ENCODE measurements around the gene GOLGA2.

The GOLGA2 gene

GRCh38 chr9:128260340-128260739 is 15.5 kb downstream of the GOLGA2 start:
- DNase-seq (ENCODE audit: low read depth in 1 of 2, low spot score in 1 of 2), result no peak
- H3K27me3 ChIP-seq (ENCODE audit: insufficient read depth, poor library complexity, severe bottlenecking), result no peaks in the 10 kb centered on the region
- TF ChIP-seq REST (IDR thresholded peaks at IDR 0.05; ENCODE audit: insufficient replicate concordance, low read depth) (no peak), SPI1 (IDR thresholded peaks at IDR 0.05; ENCODE audit: borderline replicate concordance, low read depth) (no peak), CTCF (IDR thresholded peaks at IDR 0.05; ENCODE audit: insufficient read depth, low read length) (no peak), GABPA (IDR thresholded peaks at IDR 0.05; ENCODE audit: low read depth) (no peak), POLR2AphosphoS5 (IDR thresholded peaks at IDR 0.05; ENCODE audit: low read depth) (no peak)
- H3K4me3 ChIP-seq (replicated peaks; ENCODE audit: insufficient read depth, low read length), result no peak overlapping the region
- H3K27ac ChIP-seq (replicated peaks), result no peak overlapping the region

GRCh38 chr9:128259156-128259555 is 16.7 kb downstream of the GOLGA2 start:
- no peak overlapping the region for H3K4me3 ChIP-seq (replicated peaks; ENCODE audit: insufficient read depth, low read length)
- H3K27me3 ChIP-seq (ENCODE audit: insufficient read depth, poor library complexity, severe bottlenecking), result no peaks in the 10 kb centered on the region
- TF ChIP-seq POLR2AphosphoS5 (IDR thresholded peaks at IDR 0.05; ENCODE audit: low read depth) (no peak), REST (IDR thresholded peaks at IDR 0.05; ENCODE audit: insufficient replicate concordance, low read depth) (no peak), GABPA (IDR thresholded peaks at IDR 0.05; ENCODE audit: low read depth) (no peak), CTCF (IDR thresholded peaks at IDR 0.05; ENCODE audit: insufficient read depth, low read length) (no peak), SPI1 (IDR thresholded peaks at IDR 0.05; ENCODE audit: borderline replicate concordance, low read depth) (no peak)
- DNase-seq (ENCODE audit: low read depth in 1 of 2, low spot score in 1 of 2), result no peak
- H3K27ac ChIP-seq (replicated peaks), result no peak overlapping the region

GRCh38 chr9:128258326-128258725 is 17.5 kb downstream of the GOLGA2 start:
- Histone ChIP-seq H3K27ac (replicated peaks) (no peak overlapping the region), H3K4me3 (replicated peaks; ENCODE audit: insufficient read depth, low read length) (no peak overlapping the region), H3K27me3 (ENCODE audit: insufficient read depth, poor library complexity, severe bottlenecking) (no peaks in the 10 kb centered on the region)
- no peak for TF ChIP-seq SPI1 (IDR thresholded peaks at IDR 0.05; ENCODE audit: borderline replicate concordance, low read depth)
- TF ChIP-seq CTCF (IDR thresholded peaks at IDR 0.05; ENCODE audit: insufficient read depth, low read length), result no peak
- TF ChIP-seq GABPA (IDR thresholded peaks at IDR 0.05; ENCODE audit: low read depth), result no peak
- TF ChIP-seq POLR2AphosphoS5 (IDR thresholded peaks at IDR 0.05; ENCODE audit: low read depth), result no peak
- no peak for TF ChIP-seq REST (IDR thresholded peaks at IDR 0.05; ENCODE audit: insufficient replicate concordance, low read depth)
- no peak for DNase-seq (ENCODE audit: low read depth in 1 of 2, low spot score in 1 of 2)

Measured in HL-60 (cell line).